ENCODE results near the gene FAM117B.
"Not testable (repeated sequence)": the region's sequence is repeated elsewhere in the genome, so short reads cannot be mapped to it uniquely, and the experiment has no call there.

The FAM117B gene

GRCh38 chr2:202807431-202808138 lies 172.8 kb downstream of the FAM117B start:
- not testable (repeated sequence) for DNase-seq (ENCODE audit: low read depth in 3 of 3, low spot score in 1 of 3)

GRCh38 chr2:202808754-202809153 lies 174.0 kb downstream of the FAM117B start:
- DNase-seq (ENCODE audit: low read depth in 3 of 3, low spot score in 1 of 3) = no peak

GRCh38 chr2:202813387-202813786 lies 178.6 kb downstream of the FAM117B start:
- DNase-seq (ENCODE audit: low read depth in 3 of 3, low spot score in 1 of 3) = no peak

- no peak for DNase-seq (ENCODE audit: low read depth in 3 of 3, low spot score in 1 of 3)
These were observed 179.5 kb downstream of the FAM117B start for GRCh38 chr2:202814226-202814625.

GRCh38 chr2:202815548-202816360 lies 181.0 kb downstream of the FAM117B start:
- DNase-seq (ENCODE audit: low read depth in 3 of 3, low spot score in 1 of 3) = no peak

GRCh38 chr2:202817771-202818170 lies 183.0 kb downstream of the FAM117B start:
- no peak for DNase-seq (ENCODE audit: low read depth in 3 of 3, low spot score in 1 of 3)

GRCh38 chr2:202818321-202818720 lies 183.6 kb downstream of the FAM117B start:
- no peak for DNase-seq (ENCODE audit: low read depth in 3 of 3, low spot score in 1 of 3)
